Neural cell (in vitro differentiated cells): ENCODE data around the gene CRKL. TPM values are rescaled to one million over a fixed set of nuclear protein-coding genes. Genes with fewer than 3 reads are reported as not detected.

Experiments used
- H2AFZ ChIP-seq: fragments of 200-600, 300-800 bp; sonication (generic), shearing (Covaris generic); 2 replicates; pipeline ENCODE4 v1.6.0; 2014; ENCODE audit warnings: low read depth, mild to moderate bottlenecking, antibody characterized with exemption, low read length, moderate library complexity
- H3F3A ChIP-seq: fragments of 200-600 bp; shearing (Covaris generic); 2 replicates; pipeline ENCODE4 v1.6.1; 2016; ENCODE audit warnings: mild to moderate bottlenecking, moderate library complexity, mixed read lengths, antibody characterized with exemption, low read length; ENCODE audit not compliant: insufficient read depth, poor library complexity, severe bottlenecking
- H3K27ac ChIP-seq: fragments of 200-600, 300-800 bp; sonication (generic), shearing (Covaris generic); 2 replicates; pipeline ENCODE4 v1.5.1; 2014; ENCODE audit warnings: mild to moderate bottlenecking, low read length, moderate library complexity
- H3K27me3 ChIP-seq: fragments of 300-800, 200-600 bp; sonication (generic), shearing (Covaris generic); 2 replicates; pipeline ENCODE4 v1.6.0; 2014; ENCODE audit warnings: mild to moderate bottlenecking, low read depth, low read length, moderate library complexity; ENCODE audit not compliant: insufficient read depth
- H3K36me3 ChIP-seq: fragments of 300-800, 200-600 bp; sonication (generic), shearing (Covaris generic); 2 replicates; pipeline ENCODE4 v1.5.1; 2014; ENCODE audit warnings: mild to moderate bottlenecking, antibody characterized with exemption, low read length, moderate library complexity; ENCODE audit not compliant: insufficient read depth
- H3K4me2 ChIP-seq: fragments of 300-800, 200-600 bp; sonication (generic), shearing (Covaris generic); 2 replicates; pipeline ENCODE4 v1.6.0; 2014; ENCODE audit warnings: mild to moderate bottlenecking, low read length
- H3K4me3 ChIP-seq: fragments of 300-800, 200-600 bp; sonication (generic), shearing (Covaris generic); 2 replicates; pipeline ENCODE4 v1.5.1; 2014; ENCODE audit warnings: mild to moderate bottlenecking, low read length, moderate library complexity
- H3K79me2 ChIP-seq: fragments of 200-600 bp; shearing (Covaris generic); replicated peaks from 2 replicates; pipeline ENCODE4 v1.6.0; 2014; ENCODE audit warnings: mild to moderate bottlenecking, low read length, moderate library complexity; ENCODE audit not compliant: insufficient read depth
- H3K9ac ChIP-seq: fragments of 300-800, 200-600 bp; sonication (generic), shearing (Covaris generic); 2 replicates; pipeline ENCODE4 v1.6.1; 2016; ENCODE audit warnings: mild to moderate bottlenecking, low read length, mixed read lengths
- H3K9me2 ChIP-seq: fragments of 200-600 bp; shearing (Covaris generic); 2 replicates; pipeline ENCODE4 v1.6.1; 2016; ENCODE audit warnings: mild to moderate bottlenecking, low read length, mixed read lengths; ENCODE audit not compliant: insufficient read depth
- H3K9me3 ChIP-seq: fragments of 200-600, 300-800 bp; sonication (generic), shearing (Covaris generic); 2 replicates; pipeline ENCODE4 v1.6.1; 2016; ENCODE audit warnings: mild to moderate bottlenecking, mixed run types, low read length, moderate library complexity, mixed read lengths
- H4K20me1 ChIP-seq: fragments of 200-600 bp; shearing (Covaris generic); 2 replicates; pipeline ENCODE4 v1.6.1; 2016; ENCODE audit warnings: mild to moderate bottlenecking, mixed run types; ENCODE audit not compliant: insufficient read depth
- CTCF ChIP-seq: fragments of 450-650 bp; IDR thresholded peaks from 2 replicates; pipeline ENCODE4 v1.5.1; 2014; ENCODE audit warnings: antibody characterized with exemption, mild to moderate bottlenecking, moderate library complexity; ENCODE audit not compliant: poor library complexity, severe bottlenecking
- EP300 ChIP-seq: fragments of 450-650 bp; conservative IDR thresholded peaks from 2 replicates; pipeline ENCODE4 v1.6.1; 2014; ENCODE audit warnings: antibody characterized with exemption, mild to moderate bottlenecking, moderate library complexity; ENCODE audit not compliant: poor library complexity, severe bottlenecking
- EZH2 ChIP-seq: fragments of 200-600, 300-800 bp; shearing (Covaris generic), sonication (generic); IDR thresholded peaks from 2 replicates; pipeline ENCODE4 v1.6.1; 2014; ENCODE audit warnings: antibody characterized with exemption, low read length, borderline replicate concordance, mild to moderate bottlenecking; ENCODE audit not compliant: insufficient read depth, poor library complexity, severe bottlenecking
- MXI1 ChIP-seq: fragments of 450-650 bp; conservative IDR thresholded peaks from 2 replicates; pipeline ENCODE4 v1.6.1; 2014; ENCODE audit warnings: antibody characterized with exemption, mild to moderate bottlenecking; ENCODE audit not compliant: poor library complexity, severe bottlenecking
- POLR2AphosphoS5 ChIP-seq: IDR thresholded peaks from 2 replicates; pipeline ENCODE4 v1.6.1; 2012
- RAD21 ChIP-seq: fragments of 450-650 bp; conservative IDR thresholded peaks from 2 replicates; pipeline ENCODE4 v1.6.1; 2014; ENCODE audit warnings: antibody characterized with exemption, mild to moderate bottlenecking, moderate library complexity
- SMC3 ChIP-seq: fragments of 450-650 bp; conservative IDR thresholded peaks from 2 replicates; pipeline ENCODE4 v1.6.1; 2014; ENCODE audit warnings: antibody characterized with exemption, mild to moderate bottlenecking, moderate library complexity; ENCODE audit not compliant: poor library complexity
- TAF1 ChIP-seq: IDR thresholded peaks from 2 replicates; pipeline ENCODE4 v1.6.1; 2012; ENCODE audit warnings: low read depth
- polyA plus RNA-seq: library from polyadenylated mRNA; depleted of rRNA; stranded (reverse); fragments of >200 nt; gene quantifications from 2 replicates; pipeline ENCODE4 v1.2.3, GENCODE V29; 2014
- TF ChIP-seq, protein P1 (sequence below): IDR thresholded peaks from 2 replicates; pipeline ENCODE4 v1.6.1; 2012; ENCODE audit warnings: borderline replicate concordance

CRKL gene
- polyA plus RNA-seq, 1 donor from 2014 or later = 46.8 TPM

GRCh38 chr22:20889025-20889704 lies 28.0 kb upstream of the CRKL start:
- H3K27me3 ChIP-seq = no peaks in the 10 kb centered on the region
- no peaks in the 10 kb centered on the region for H3K36me3 ChIP-seq
- no peak overlapping the region for H2AFZ ChIP-seq
- H3F3A ChIP-seq = no peaks in the 10 kb centered on the region
- H3K9me2 ChIP-seq = no peaks in the 10 kb centered on the region
- no peak overlapping the region for H3K4me2 ChIP-seq
- H3K27ac ChIP-seq = no peak overlapping the region
- no peaks in the 10 kb centered on the region for H3K9me3 ChIP-seq
- TF ChIP-seq TAF1 (no peak), RAD21 (no peak), EP300 (no peak), EZH2 (no peak), POLR2AphosphoS5 (no peak), CTCF (no peak), MXI1 (no peak), SMC3 (no peak)
- TF ChIP-seq, protein P1, sequence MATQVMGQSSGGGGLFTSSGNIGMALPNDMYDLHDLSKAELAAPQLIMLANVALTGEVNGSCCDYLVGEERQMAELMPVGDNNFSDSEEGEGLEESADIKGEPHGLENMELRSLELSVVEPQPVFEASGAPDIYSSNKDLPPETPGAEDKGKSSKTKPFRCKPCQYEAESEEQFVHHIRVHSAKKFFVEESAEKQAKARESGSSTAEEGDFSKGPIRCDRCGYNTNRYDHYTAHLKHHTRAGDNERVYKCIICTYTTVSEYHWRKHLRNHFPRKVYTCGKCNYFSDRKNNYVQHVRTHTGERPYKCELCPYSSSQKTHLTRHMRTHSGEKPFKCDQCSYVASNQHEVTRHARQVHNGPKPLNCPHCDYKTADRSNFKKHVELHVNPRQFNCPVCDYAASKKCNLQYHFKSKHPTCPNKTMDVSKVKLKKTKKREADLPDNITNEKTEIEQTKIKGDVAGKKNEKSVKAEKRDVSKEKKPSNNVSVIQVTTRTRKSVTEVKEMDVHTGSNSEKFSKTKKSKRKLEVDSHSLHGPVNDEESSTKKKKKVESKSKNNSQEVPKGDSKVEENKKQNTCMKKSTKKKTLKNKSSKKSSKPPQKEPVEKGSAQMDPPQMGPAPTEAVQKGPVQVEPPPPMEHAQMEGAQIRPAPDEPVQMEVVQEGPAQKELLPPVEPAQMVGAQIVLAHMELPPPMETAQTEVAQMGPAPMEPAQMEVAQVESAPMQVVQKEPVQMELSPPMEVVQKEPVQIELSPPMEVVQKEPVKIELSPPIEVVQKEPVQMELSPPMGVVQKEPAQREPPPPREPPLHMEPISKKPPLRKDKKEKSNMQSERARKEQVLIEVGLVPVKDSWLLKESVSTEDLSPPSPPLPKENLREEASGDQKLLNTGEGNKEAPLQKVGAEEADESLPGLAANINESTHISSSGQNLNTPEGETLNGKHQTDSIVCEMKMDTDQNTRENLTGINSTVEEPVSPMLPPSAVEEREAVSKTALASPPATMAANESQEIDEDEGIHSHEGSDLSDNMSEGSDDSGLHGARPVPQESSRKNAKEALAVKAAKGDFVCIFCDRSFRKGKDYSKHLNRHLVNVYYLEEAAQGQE = no peak
- no peak overlapping the region for H3K9ac ChIP-seq
- H3K79me2 ChIP-seq = no peaks in the 10 kb centered on the region
- no peak overlapping the region for H3K4me3 ChIP-seq
- no peaks in the 10 kb centered on the region for H4K20me1 ChIP-seq

GRCh38 chr22:20889904-20890540 lies 27.2 kb upstream of the CRKL start:
- Histone ChIP-seq H4K20me1 (no peaks in the 10 kb centered on the region), H3K36me3 (no peaks in the 10 kb centered on the region), H3K9ac (no peak overlapping the region), H3F3A (no peaks in the 10 kb centered on the region), H3K79me2 (no peaks in the 10 kb centered on the region), H2AFZ (no peak overlapping the region), H3K4me3 (no peak overlapping the region), H3K9me2 (no peaks in the 10 kb centered on the region), H3K4me2 (no peak overlapping the region), H3K9me3 (no peaks in the 10 kb centered on the region), H3K27me3 (no peaks in the 10 kb centered on the region), H3K27ac (no peak overlapping the region)
- TF ChIP-seq EZH2 (no peak), POLR2AphosphoS5 (no peak), RAD21 (no peak), MXI1 (no peak), TAF1 (no peak), CTCF (no peak), EP300 (no peak), SMC3 (no peak)
- TF ChIP-seq, protein P1 = no peak
